SK-N-DZ (cell line): Measurements from ENCODE around the gene ZCCHC9. TPM values are rescaled to one million over a fixed set of nuclear protein-coding genes. Genes with fewer than 3 reads are reported as not detected.
"Not testable (repeated sequence)": the region's sequence is repeated elsewhere in the genome, so short reads cannot be mapped to it uniquely, and the experiment has no call there.

ENCODE experiments used
- DNase-seq: peaks from one replicate; pipeline ENCODE4 v3.0.0-alpha.2; 2015; ENCODE audit warnings: low spot score
- polyA plus RNA-seq, 2 experiments: library from polyadenylated mRNA; depleted of rRNA; stranded (reverse); fragments of >200 nt; gene quantifications; 2 replicates each; pipeline ENCODE4 v1.2.3, GENCODE V29; 2014

ZCCHC9 gene
- 25.7 and 30.1 TPM in 2 replicates for polyA plus RNA-seq (2014; cell fraction: cytosol; rRNA removed)
- 34.2 and 44.4 TPM in 2 replicates for polyA plus RNA-seq (2014; cell fraction: nucleus; rRNA removed)

- peak; percentile 95 for DNase-seq
Observed at GRCh38 chr5:81301271-81302015, at the start of gene ZCCHC9. ZCCHC9 (plus strand) TSS chr5:81301587; CDS start chr5:81304758, 3,171 bp downstream.

- no peak for DNase-seq
Observed at GRCh38 chr5:81251922-81252321, 49.5 kb upstream of the ZCCHC9 start.

GRCh38 chr5:81252904-81253303, 48.5 kb upstream of the ZCCHC9 start:
- DNase-seq = no peak

GRCh38 chr5:81253875-81254274, 47.5 kb upstream of the ZCCHC9 start:
- no peak for DNase-seq

- no peak for DNase-seq
Observed at GRCh38 chr5:81254886-81255559, 46.4 kb upstream of the ZCCHC9 start.

GRCh38 chr5:81256766-81257165, 44.6 kb upstream of the ZCCHC9 start:
- no peak for DNase-seq

- DNase-seq = not testable (repeated sequence)
Observed at GRCh38 chr5:81262796-81263195, 38.6 kb upstream of the ZCCHC9 start.

- DNase-seq = no peak
Observed at GRCh38 chr5:81265101-81265500, 36.3 kb upstream of the ZCCHC9 start.

GRCh38 chr5:81268521-81269196, 32.7 kb upstream of the ZCCHC9 start:
- DNase-seq = no peak

- no peak for DNase-seq
Observed at GRCh38 chr5:81269751-81270393, 31.5 kb upstream of the ZCCHC9 start.

- DNase-seq = peak; percentile 47
Observed at GRCh38 chr5:81270394-81271027, 30.9 kb upstream of the ZCCHC9 start.

- DNase-seq = no peak
Observed at GRCh38 chr5:81283976-81284375, 17.4 kb upstream of the ZCCHC9 start.

- DNase-seq = no peak
Observed at GRCh38 chr5:81286059-81286617, 15.2 kb upstream of the ZCCHC9 start.

- no peak for DNase-seq
Observed at GRCh38 chr5:81288021-81288433, 13.4 kb upstream of the ZCCHC9 start.

- DNase-seq = no peak
Observed at GRCh38 chr5:81290146-81290545, 11.2 kb upstream of the ZCCHC9 start.

- DNase-seq = no peak
Observed at GRCh38 chr5:81292130-81292529, 9.3 kb upstream of the ZCCHC9 start.

GRCh38 chr5:81294021-81294420, 7.4 kb upstream of the ZCCHC9 start:
- DNase-seq = not testable (repeated sequence)

- no peak for DNase-seq
Observed at GRCh38 chr5:81297531-81297930, 3.9 kb upstream of the ZCCHC9 start.

- no peak for DNase-seq
Observed at GRCh38 chr5:81300921-81301270, 491 bp upstream of the ZCCHC9 start.

- DNase-seq = no peak
Observed at GRCh38 chr5:81302596-81302995, 1.2 kb downstream of the ZCCHC9 start.

- DNase-seq = no peak
Observed at GRCh38 chr5:81303563-81303962, 2.2 kb downstream of the ZCCHC9 start.
